ENCODE results near the gene MCCC2. TPM values are rescaled to one million over a fixed set of nuclear protein-coding genes. Genes with fewer than 3 reads are reported as not detected.

MCCC2 gene
- total and polyA plus RNA-seq, 10 of the 15 experiments (the other 5 are each of a cell fraction or from before 2014, with no cell fraction given), result 22.2 to 106 (median 77.7) TPM

- TF ChIP-seq BCL3 (IDR thresholded peaks at IDR 0.05; ENCODE audit: borderline replicate concordance, insufficient read depth, low read depth, low read length, poor library complexity, severe bottlenecking) (no peak), EED (IDR thresholded peaks at IDR 0.05; ENCODE audit: low read depth) (no peak), SP1 (IDR thresholded peaks at IDR 0.05; ENCODE audit: low read depth, low read length) (peak; percentile 9), SMAD5 (IDR thresholded peaks at IDR 0.05; ENCODE audit: low read depth) (no peak), RELB (IDR thresholded peaks at IDR 0.05; ENCODE audit: low read depth) (no peak), ZBTB4 (CRISPR knock-in tag; IDR thresholded peaks at IDR 0.05) (no peak), RELA (IDR thresholded peaks at IDR 0.05; ENCODE audit: borderline replicate concordance, partially characterized antibody) (no peak), BCL11A (IDR thresholded peaks at IDR 0.05; ENCODE audit: low read depth, low read length) (no peak), MTA3 (IDR thresholded peaks at IDR 0.05; ENCODE audit: borderline replicate concordance, low read length) (no peak), POLR2AphosphoS2 (IDR thresholded peaks at IDR 0.05; ENCODE audit: low read depth, low read length) (no peak), POU2F2 (IDR thresholded peaks at IDR 0.05; ENCODE audit: borderline replicate concordance, low read depth, low read length) (peak; percentile 42; the same call in 1 of the 3 replicates)
Observed at GRCh38 chr5:71586052-71586940, 844 bp upstream of the MCCC2 start (continued).
